NOMO-1 treated with DMSO at 0.1 percent for 48 hours (cell line): Measurements from ENCODE around the gene UBE2Z.
"Not testable (repeated sequence)": the region's sequence is repeated elsewhere in the genome, so short reads cannot be mapped to it uniquely, and the experiment has no call there.

Source experiments
- DNase-seq: peaks from one replicate; lab custom pipeline; 2025; ENCODE audit not compliant: unreplicated experiment; lab: John Stamatoyannopoulos, UW

UBE2Z gene

DNA sequence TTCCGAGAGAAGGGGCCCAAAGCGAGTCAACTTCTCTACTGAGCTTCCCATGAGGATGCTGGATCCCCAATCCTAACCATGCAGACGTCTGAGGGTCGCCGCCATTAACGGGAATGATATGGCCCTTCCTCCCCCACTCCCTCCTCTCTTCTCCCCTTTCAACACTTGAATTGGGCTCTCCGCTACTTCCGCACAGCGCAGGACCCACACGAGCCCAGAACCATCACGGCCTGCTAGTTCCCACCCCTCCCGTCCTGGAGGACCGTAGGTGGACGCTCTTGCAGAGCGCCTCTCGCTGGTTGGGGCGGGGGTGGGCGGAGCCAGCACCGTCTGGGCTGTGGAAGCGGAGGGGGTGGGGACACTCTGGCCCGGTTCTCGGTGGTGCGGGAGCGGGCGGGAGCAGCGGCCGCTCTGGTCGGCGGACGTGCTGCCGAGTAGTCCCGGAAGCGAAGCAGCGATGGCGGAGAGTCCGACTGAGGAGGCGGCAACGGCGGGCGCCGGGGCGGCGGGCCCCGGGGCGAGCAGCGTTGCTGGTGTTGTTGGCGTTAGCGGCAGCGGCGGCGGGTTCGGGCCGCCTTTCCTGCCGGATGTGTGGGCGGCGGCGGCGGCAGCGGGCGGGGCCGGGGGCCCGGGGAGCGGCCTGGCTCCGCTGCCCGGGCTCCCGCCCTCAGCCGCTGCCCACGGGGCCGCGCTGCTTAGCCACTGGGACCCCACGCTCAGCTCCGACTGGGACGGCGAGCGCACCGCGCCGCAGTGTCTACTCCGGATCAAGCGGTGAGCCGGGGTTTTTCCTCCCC lies at the start of gene UBE2Z:
Gene UBE2Z (plus strand): TSS at position 361 of the 797 bp plus-strand sequence. CDS start 97 bp downstream, at position 458.
- DNase-seq = peak; percentile 76

DNA sequence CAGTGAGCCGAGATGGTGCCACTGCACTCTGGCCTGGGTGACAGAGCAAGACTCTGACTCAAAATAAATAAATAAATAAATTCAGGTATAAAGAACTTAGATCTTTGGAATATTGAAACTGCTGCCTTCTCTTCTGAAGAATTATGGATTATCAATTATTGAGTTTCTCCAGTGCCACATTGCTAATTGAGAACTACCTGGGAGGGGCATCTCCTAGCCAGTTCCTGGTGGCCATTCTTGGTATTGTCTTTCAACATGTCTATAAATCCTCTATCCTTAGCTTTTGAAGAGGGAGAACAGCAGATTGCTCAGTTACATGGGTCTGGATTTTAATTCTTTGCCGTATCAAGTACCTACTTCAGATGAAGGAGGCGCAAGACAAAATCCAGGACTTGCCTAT lies 48.2 kb upstream of the UBE2Z start:
- no peak for DNase-seq

DNA sequence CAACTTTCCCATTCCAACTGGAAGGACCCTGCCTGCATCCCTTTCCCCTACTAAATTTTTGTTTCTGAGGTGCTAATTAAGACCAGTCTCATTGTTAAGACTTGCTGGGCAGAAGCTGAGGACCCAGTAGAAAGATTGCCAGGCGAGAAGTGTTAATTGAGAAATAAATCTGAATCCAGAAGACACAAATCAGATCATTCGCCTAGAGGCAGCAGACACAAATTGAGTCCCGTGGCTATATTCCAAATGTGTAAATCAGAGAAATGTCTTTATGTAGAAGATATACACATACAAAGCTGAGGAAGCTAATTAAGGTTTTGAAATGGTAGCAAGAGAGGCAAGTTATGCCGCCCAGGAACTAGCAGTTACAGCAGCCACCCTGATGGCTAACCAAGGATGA lies 47.8 kb upstream of the UBE2Z start:
- no peak for DNase-seq

DNA sequence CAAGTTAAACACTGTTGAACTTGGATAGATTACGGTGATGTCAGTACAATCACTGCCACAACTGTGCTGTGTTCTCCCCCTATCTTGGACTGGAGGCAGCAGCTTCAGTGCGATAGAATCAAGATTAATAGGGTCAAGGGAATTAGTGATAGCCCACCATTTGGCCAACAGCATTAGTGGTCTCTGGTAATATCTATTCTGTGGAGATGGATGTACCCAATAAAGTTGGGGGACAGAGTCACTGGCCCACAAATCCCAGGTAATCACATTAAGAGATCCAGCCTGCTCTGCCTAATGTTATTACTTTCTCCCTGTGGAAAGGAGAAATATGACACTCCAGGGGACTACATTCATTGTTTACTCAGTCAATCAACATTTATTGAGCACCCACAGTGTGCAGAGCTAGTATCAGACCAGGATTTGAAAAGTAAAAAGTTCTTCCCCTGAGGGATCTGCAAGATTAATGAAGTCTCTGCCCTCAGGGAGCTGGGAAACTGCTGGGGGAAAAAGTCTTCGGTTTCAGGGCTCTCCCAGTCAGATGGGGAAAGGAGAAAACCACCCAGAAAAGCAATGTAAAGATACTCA lies 39.2 kb upstream of the UBE2Z start:
- DNase-seq = no peak

DNA sequence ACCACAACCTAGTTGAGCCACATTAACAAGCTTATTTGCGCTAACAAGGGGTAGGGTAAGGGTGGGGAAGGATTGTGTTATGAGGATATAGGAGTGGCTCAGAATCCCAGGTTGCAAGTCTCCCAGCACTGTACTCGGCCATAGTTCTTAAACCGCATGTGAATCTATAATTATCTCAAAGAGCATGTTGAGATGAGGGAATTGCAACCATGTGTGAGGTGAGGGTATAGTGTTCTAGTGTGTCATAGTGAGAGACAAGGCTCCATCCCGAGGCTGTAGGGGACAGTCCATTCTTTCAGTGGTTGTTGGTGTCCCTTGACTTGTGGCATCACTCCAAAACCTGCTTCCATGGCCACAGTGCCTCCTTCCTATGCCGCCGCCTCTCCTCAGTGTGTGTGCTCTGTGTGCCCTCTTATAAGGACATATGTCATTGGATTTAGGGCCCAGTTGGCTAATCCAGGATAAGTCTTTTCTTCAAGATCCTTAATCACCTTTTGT lies 38.3 kb upstream of the UBE2Z start:
- no peak for DNase-seq

DNA sequence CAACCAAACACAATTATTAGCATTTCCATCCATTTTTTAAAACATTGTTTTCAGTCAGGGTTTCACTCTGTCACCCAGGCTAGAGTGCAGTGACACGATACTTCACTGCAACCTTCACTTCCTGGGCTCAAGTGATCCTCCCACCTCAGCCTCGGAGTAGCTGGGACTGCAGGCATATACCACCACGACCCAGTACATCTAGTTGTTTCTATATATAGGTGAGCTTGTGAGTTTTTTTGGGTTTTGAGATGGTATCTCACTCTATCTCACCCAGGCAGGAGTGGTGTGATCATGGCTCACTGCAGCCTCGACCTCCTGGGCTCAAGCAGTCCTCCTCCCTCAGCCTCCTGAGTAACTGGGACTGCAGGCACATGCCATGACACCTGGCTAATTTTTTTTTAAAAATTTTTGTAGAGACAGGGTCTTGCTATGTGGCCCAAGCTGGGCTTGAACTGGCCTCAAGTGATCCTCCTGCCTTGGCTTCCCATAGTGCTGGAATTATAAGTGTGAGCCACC lies 37.1 kb upstream of the UBE2Z start:
- DNase-seq = no peak

DNA sequence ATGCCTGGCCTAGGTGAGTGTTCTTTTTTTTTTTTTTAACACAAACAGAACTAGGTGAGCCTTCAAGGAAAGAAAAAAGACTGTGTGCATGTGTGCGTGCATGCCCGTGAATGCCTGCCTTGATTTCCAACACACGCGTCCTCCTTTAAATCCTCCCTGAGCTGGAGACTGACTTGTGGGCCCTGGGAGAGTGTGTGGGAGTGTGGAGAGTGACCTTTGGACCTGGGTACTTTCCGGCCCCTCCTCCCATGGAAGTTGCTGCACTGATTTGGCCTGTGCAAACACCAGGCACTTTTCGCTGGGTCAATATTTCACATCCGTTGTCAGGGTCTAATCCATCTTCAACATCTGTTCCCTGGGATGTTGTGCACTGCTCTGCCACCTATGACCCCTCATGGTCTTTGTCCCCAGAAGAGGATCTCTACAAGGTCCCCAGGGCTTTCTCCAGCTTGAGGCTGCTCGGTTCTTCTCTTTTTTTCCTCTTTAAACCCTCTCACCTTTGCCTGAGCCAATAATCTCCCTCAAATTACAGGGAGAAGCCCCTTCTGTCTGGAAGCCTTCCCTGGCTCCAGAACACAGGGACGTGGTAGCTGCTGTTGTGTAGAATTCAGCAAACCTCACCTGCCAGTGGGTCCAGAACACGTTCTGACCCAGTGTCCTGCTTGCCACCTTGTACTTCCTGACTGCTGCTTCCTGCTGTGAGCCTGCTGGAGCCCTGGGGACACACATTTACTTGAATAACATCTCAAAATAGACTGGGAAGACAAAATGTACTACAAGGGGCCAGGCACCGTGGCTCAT lies 36.5 kb upstream of the UBE2Z start:
- DNase-seq = no peak

DNA sequence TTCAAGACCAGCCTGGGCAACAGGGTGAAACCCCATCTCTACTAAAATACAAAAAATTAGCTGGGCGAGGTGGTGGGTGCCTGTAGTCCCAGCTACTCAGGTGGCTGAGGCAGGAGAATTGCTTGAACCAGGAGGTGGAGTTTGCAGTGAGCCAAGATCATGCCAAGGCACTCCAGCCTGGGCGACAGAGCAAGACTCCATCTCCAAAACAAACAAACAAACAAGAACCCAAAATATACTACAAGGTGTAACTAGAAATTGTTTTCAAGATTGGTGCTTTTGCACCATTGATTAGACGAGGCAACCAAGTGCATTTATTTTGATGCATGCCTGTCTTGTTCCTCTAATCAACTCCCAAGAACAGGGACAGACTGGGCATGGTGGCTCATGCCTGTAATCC lies 35.8 kb upstream of the UBE2Z start:
- DNase-seq = not testable (repeated sequence)

DNA sequence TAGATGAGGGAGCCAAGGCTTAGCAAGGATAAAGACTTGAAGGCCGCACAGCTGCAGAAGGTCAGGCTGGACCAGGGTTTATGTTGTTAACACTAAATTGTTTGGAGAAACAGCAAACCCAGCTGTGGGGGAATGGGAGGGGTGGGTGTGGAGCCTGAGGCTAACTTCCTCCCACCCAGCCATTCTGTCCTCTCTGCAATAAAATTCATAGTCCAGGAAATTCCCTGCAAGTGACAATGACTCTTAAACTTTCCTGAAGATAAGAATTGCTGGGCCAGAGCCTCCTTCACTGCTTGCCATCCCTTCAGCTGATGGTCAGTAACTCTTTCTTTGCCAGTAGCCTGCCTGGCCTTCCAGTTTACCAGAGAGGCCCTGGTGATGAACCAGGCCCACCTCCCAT lies 35.0 kb upstream of the UBE2Z start:
- no peak for DNase-seq

DNA sequence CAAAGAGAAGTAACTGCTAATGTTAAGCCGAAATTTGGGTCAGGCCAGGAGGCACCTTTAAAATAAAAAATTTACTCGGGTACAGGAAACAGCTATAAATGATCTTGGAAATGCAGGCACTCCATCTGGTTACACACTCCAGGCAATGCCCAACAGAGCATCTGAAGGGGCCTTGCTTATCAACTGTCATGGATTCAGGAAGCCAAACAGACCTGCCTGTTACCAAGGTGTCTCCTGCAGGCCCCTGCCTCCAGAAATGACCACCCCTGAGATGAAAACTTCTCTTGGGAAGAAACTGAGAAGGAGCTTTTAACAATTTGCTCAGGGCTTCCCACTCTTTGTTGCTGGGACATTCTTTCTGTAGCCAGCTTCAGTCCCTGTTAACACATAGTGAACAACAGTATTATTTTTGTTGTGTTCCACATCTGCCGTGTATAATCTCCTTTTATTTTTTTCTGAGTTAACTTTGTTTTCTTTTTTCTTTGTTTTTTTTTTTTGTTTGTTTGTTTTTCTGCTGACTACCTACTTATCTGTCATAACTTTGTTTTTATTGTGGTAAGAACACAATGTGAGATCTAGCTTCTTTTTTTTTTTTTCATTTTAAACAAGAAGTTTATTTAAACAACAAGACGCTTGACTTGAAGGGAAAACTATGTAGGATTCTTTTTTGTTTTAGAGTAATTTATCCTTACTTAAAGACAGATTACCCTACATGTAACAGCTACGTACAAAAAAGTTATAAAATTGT lies 34.3 kb upstream of the UBE2Z start:
- no peak for DNase-seq

DNA sequence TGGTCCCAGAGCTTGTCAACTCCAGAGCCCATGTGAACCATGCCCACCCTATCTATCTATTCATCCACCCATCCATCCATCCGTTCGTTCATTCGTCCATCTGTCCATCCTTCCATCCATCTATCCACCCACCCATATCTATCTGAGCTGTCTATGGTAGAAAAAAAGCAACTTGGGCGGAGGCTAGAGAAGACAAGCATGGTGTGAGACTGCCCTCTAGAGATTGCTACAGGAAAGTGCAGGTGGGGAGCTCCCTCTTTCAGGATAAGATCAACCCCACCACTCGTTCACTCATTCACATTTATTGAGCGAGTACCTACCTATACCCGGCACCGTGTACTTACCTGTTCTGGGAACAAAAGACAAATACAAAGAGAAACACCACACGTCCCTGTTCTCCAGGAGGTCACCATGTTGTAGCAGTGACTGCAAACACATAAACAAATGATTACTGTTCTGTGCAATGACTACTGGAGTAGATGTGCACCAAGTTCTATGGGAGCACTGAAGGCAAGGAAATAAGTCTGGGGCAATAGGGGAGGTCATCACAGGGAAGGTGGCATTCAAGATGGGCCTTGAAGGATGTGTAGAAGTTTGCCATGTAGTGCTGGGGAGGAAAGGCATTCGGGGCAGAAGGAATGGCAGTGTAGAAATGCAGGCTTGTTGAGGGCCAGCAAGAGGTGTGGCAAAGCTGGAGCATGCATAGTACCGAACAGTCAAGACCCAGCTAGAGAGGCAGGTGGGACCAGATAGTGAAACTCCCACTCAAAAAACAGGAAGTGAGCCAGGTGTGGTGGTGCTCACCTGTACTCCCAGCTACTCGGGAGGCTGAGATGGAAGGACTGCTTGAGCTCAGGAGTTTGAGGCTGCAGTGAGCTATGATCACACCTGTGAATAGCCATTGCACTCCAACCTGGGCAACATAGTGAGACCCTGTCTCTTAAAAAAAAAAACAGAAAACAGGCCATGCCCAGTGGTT lies 29.0 kb upstream of the UBE2Z start:
- peak; percentile 73 for DNase-seq

DNA sequence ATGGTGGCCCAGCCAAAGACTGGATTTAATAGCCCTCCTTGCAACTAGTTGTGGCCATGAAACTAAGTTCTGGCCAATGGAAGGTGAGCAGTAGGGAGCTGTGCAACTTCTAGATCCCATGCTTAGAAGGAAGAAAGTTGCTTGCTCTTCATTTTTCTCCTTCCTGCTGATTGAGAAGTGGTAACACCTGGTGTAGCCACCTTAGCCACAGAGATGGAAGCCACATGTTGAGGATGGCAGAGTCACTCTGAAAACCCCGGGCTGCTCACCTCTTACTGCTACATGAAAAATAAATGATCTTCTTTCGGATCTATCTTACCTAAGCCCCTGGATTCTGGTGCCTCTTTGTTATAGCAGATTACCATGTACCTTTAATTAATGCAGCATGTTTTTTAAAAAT lies 25.9 kb upstream of the UBE2Z start:
- no peak for DNase-seq

DNA sequence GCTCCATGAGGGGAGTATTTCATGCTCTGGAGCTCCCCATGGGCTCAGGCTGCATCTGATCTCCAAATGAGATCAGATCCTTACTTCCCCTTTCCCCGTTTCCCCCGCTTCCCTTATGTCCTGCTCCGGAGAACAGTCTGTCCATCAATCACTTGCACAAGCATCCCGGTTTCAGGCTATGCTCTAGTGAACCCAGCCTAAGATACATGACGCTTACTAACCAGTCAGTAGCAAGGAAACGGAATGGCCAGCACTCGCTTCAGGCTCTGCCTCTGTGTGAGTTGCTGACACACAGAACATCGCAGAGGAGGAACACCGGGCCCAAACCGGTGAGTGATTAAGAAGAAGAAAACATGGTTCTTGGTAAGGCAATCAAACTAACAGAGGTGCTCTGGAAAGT lies 25.0 kb upstream of the UBE2Z start:
- no peak for DNase-seq

DNA sequence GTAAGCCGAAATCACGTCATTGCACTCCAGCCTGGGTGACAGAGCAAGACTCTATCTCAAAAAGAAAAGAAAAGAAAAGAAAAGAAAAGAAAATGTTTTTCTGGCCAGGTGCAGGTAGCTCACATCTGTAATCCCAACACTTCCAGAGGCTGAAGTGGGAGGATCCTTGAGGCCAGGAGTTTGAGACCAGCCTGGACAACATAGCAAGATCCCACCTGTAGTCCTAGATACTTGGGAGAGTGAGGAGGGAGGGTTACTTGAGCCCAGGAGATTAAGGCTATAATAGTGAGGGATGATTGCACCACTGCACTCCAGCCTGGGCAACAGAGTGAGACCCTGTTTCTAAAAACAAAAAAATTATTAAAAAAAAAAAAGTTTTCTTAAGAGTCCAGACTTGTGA lies 18.1 kb upstream of the UBE2Z start:
- DNase-seq = no peak

DNA sequence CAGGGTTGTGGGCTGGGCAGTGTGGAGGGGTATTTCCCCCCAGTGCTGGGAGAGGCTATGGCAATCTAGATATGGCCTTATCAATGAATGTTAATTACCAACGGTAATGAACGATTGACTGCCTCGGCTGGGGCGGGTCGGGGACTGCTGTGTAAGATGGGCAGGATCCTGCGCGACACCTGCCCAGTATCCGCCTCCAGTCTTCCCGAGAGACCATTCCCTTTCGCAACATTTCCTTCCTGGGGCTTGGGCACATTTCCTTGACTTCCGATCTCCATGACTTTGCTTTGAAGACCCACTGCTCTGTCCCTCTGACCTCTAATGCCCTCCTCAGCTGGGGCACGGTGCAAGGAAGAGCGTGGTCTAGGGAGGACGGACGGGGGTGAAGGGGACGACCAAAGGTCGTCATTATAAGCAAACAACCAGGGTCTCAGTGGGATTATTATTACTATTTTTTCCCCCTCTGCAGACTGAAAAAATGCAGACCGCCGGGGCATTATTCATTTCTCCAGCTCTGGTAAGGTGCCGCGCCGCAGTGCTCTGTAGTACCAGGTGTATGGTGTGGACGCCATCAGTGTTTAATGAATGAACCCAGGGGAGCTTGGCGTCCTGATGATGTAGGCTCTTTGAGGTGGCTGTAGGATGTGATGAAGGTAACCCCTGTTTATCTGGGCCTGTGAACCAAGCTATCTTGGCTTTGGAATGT lies 15.1 kb upstream of the UBE2Z start:
- no peak for DNase-seq

DNA sequence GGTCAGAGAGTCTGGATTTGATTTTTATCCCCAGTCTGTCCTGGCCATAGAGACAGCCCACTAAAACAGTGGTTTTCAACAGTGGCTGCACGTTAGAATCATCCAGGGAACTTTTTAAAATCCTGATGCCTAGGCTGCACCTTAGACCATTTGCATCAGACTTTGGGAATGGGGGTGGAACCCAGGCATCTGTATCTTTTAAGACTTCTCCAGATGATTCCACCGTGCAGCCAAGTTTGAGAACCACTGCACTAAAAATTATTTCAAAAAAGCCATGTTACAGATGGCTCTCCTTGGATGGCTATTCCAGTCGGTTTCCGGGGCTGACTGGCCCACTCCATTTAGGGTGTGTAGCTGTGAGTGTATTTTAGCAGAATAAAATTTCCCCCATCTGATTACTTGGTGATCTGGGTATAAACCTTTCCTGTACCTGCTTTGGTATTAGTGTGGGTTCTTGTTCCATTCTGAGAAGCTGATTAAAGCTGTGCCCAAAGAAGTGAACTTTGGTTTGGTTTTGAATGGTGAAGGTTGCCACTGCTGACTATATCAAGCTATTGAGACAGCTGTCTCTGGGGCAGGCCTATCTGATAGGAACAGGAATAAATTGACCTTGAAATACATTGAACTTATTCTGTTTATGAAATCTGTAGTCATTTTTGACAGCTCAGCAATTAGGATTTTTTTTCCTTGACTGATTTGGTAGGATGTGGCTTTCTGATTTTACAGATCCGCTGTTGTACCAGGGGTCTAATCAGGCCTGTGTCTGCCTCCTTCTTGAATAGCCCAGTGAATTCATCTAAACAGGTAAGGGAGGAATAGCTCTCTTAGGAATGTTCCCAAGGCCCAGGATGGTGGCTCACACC lies 14.3 kb upstream of the UBE2Z start:
- DNase-seq = no peak

DNA sequence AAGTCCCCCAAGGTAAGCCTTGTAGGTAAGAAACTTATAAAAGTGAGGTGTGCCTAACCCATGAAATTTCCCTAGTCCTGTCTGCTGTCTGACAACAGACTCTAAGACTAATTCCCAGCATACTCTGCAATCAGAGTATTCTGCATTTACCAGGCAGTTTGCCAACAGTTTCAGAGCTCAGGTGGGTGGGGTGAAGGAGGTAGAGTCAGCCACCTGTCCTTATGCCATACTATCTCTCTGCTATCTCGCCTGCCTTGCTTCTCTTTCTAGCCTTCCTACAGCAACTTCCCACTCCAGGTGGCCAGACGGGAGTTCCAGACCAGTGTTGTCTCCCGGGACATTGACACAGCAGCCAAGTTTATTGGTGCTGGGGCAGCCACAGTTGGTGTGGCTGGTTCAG lies 13.3 kb upstream of the UBE2Z start:
- DNase-seq = no peak

DNA sequence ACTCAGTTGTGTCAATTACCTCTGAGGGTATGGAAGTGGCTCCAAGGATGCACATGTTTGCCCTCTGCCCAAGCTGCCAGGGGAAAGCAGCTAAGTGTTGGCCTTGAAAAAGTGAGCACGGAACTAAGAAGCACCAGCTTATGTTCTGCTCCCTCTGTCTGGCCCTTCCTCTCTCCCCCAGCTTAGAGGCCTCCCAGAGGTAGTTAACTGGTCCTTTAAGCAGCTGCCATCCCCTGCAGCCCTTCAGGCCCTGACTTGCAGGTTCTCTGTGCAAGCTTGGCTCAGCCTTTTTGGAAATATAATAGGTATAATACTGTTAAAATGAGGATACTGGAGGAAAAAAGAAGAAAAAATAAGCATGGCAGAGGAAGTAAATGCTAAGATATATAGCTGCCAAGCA lies 7.0 kb upstream of the UBE2Z start:
- DNase-seq = no peak
